ENCODE data around the gene MYO1F. TPM values are rescaled to one million over a fixed set of nuclear protein-coding genes. Genes with fewer than 3 reads are reported as not detected.

The MYO1F gene
- total RNA-seq, 1 donor from 2014 or later, result 9.5 TPM

- DNase-seq (ENCODE audit: low spot score), result no peak
Observed at GRCh38 chr19:8499048-8499833, 78.0 kb downstream of the MYO1F start.

GRCh38 chr19:8498295-8498694, 78.9 kb downstream of the MYO1F start:
- ATAC-seq, result no peak
- no peak for DNase-seq (ENCODE audit: low spot score)

More at GRCh38 chr19:8499048-8499833, 78.0 kb downstream of the MYO1F start:
- ATAC-seq, result peak; percentile 30

GRCh38 chr19:8494158-8494557, 83.1 kb downstream of the MYO1F start:
- DNase-seq (ENCODE audit: low spot score) (no peak), ATAC-seq (no peak)

GRCh38 chr19:8491574-8491973, 85.7 kb downstream of the MYO1F start:
- DNase-seq (ENCODE audit: low spot score) (no peak), ATAC-seq (no peak)

- DNase-seq (ENCODE audit: low spot score), result no peak
- ATAC-seq, result no peak
Observed at GRCh38 chr19:8490873-8491272, 86.4 kb downstream of the MYO1F start.

- ATAC-seq (no peak), DNase-seq (ENCODE audit: low spot score) (no peak)
Observed at GRCh38 chr19:8490395-8490760, 86.9 kb downstream of the MYO1F start.

- DNase-seq (ENCODE audit: low spot score) (no peak), ATAC-seq (no peak)
Observed at GRCh38 chr19:8489561-8490394, 87.5 kb downstream of the MYO1F start.

- ATAC-seq (no peak), DNase-seq (ENCODE audit: low spot score) (no peak)
Observed at GRCh38 chr19:8488365-8488764, 88.9 kb downstream of the MYO1F start.

GRCh38 chr19:8487137-8487851, 89.9 kb downstream of the MYO1F start:
- peak; percentile 13 for ATAC-seq
- no peak for DNase-seq (ENCODE audit: low spot score)

- DNase-seq (ENCODE audit: low spot score), result no peak
- no peak for ATAC-seq
Observed at GRCh38 chr19:8486661-8487136, 90.5 kb downstream of the MYO1F start.

- ATAC-seq, result no peak
- DNase-seq (ENCODE audit: low spot score), result no peak
Observed at GRCh38 chr19:8485561-8486371, 91.5 kb downstream of the MYO1F start.

GRCh38 chr19:8484331-8484894, 92.8 kb downstream of the MYO1F start:
- ATAC-seq (peak; percentile 27), DNase-seq (ENCODE audit: low spot score) (no peak)

- no peak for DNase-seq (ENCODE audit: low spot score)
- no peak for ATAC-seq
Observed at GRCh38 chr19:8483165-8483564, 94.1 kb downstream of the MYO1F start.

GRCh38 chr19:8482696-8483095, 94.5 kb downstream of the MYO1F start:
- DNase-seq (ENCODE audit: low spot score) (no peak), ATAC-seq (no peak)

GRCh38 chr19:8481616-8482015, 95.6 kb downstream of the MYO1F start:
- DNase-seq (ENCODE audit: low spot score) (no peak), ATAC-seq (no peak)

- DNase-seq (ENCODE audit: low spot score) (no peak), ATAC-seq (no peak)
Observed at GRCh38 chr19:8481201-8481600, 96.0 kb downstream of the MYO1F start.

- ATAC-seq (no peak), DNase-seq (ENCODE audit: low spot score) (no peak)
Observed at GRCh38 chr19:8478598-8478997, 98.6 kb downstream of the MYO1F start.

GRCh38 chr19:8477889-8478288, 99.4 kb downstream of the MYO1F start:
- no peak for ATAC-seq
- DNase-seq (ENCODE audit: low spot score), result no peak

- DNase-seq (ENCODE audit: low spot score) (no peak), ATAC-seq (no peak)
Observed at GRCh38 chr19:8476524-8476923, 100.7 kb downstream of the MYO1F start.

- ATAC-seq (peak; percentile 18), DNase-seq (ENCODE audit: low spot score) (no peak)
Observed at GRCh38 chr19:8475005-8475404, 102.2 kb downstream of the MYO1F start.

Data from left lobe of liver (tissue), 2 donors.